NCI-H82 (cell line): ENCODE measurements around the gene LGR6.
A peak's percentile ranks its signal among the peaks of the same experiment; 100 is the strongest.

Experiments used
- DNase-seq: peaks from one replicate; lab custom pipeline; 2025; lab: John Stamatoyannopoulos, UW

LGR6 gene

GRCh38 chr1:202220733-202221132, 27.1 kb downstream of the LGR6 start:
- DNase-seq, result no peak

- DNase-seq, result no peak
Observed at GRCh38 chr1:202221911-202222909, 28.6 kb downstream of the LGR6 start.

GRCh38 chr1:202223121-202223860, 29.7 kb downstream of the LGR6 start:
- no peak for DNase-seq

- DNase-seq, result no peak
Observed at GRCh38 chr1:202224453-202224852, 30.9 kb downstream of the LGR6 start.

- DNase-seq, result no peak
Observed at GRCh38 chr1:202225131-202225530, 31.5 kb downstream of the LGR6 start.

GRCh38 chr1:202227053-202227672, 33.6 kb downstream of the LGR6 start:
- DNase-seq, result peak; percentile 28

GRCh38 chr1:202227997-202228401, 34.4 kb downstream of the LGR6 start:
- DNase-seq, result no peak

- DNase-seq, result no peak
Observed at GRCh38 chr1:202228484-202229122, 35.0 kb downstream of the LGR6 start.

GRCh38 chr1:202229376-202229775, 35.8 kb downstream of the LGR6 start:
- DNase-seq, result peak; percentile 68

GRCh38 chr1:202230061-202230938, 36.7 kb downstream of the LGR6 start:
- peak; percentile 27 for DNase-seq

- no peak for DNase-seq
Observed at GRCh38 chr1:202230939-202231645, 37.5 kb downstream of the LGR6 start.

GRCh38 chr1:202233171-202233570, 39.6 kb downstream of the LGR6 start:
- no peak for DNase-seq

- no peak for DNase-seq
Observed at GRCh38 chr1:202233804-202234203, 40.2 kb downstream of the LGR6 start.

GRCh38 chr1:202234331-202235002, 40.9 kb downstream of the LGR6 start:
- DNase-seq, result no peak

- DNase-seq, result no peak
Observed at GRCh38 chr1:202235003-202235660, 41.5 kb downstream of the LGR6 start.

- peak; percentile 91 for DNase-seq
Observed at GRCh38 chr1:202235856-202236837, 42.5 kb downstream of the LGR6 start.

- DNase-seq, result peak; percentile 72
Observed at GRCh38 chr1:202237052-202237451, 43.5 kb downstream of the LGR6 start.

GRCh38 chr1:202238914-202239313, 45.3 kb downstream of the LGR6 start:
- DNase-seq, result no peak
